HG02840 (cell line): ENCODE results near the gene ZNF335.

Experiments
- ATAC-seq: cut with Tn5 transposase; IDR thresholded peaks from one replicate; pipeline ENCODE4 v1.9.1; 2021; ENCODE audit warnings: mild to moderate bottlenecking, moderate library complexity, moderate number of reproducible peaks; ENCODE audit not compliant: unreplicated experiment, low FRiP score

The ZNF335 gene

GRCh38 chr20:45972500-45973183, 639 bp upstream of the ZNF335 start:
- no peak for ATAC-seq

DNA sequence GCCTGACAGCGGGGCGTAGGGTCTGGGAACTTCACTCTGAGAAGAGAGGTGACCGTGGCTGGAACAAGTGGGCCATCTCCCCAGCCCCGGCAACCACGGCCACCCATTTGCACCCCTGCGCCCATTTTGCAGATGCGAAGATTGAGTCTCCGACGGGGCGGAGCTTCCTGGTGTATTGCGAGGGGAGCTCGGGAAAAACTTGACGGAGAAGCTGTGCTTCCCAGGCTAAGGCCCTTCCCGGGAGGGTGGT, 653 bp downstream of the ZNF335 start:
- peak; percentile 11 for ATAC-seq

DNA sequence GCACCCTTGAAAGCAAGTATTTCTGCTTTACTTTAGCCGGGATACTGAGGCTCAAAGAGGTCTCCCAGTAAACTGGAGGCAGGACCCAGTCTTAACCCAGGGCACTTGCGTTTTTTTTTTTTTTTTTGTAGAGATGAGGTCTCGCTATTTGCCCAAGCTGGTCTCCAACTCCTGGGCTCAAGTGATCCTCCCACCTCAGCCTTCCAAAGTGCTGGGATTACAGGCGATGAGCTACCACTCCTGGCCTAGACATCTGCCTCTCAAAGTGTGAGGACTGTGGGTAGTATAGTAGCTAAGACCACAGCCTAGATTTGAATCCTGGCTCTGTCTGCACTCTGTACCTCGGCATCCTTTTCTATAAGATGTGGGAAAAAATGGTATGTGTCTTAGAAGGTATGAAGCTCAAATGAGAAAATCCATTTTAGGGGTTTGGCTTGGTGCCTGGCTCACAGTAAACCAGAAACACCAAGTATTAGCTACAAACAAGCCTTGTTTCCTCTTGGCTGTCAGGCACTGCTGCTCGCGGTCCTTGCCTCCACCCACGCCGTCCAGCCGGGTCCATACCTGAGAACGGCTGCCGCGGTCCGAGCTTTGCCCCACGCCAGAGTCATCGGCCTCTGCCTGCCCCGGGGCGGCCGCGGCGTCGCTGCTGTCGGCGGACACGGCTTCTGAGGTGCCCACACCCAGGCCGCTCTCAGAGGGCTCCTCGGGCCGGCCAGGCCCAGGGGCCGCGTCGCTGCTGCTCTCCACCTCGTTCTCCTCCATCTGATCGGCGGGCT, 1.2 kb downstream of the ZNF335 start:
- ATAC-seq, result peak; percentile 8

GRCh38 chr20:45969712-45970634, 2.0 kb downstream of the ZNF335 start:
- no peak for ATAC-seq

- no peak for ATAC-seq
These were observed 2.9 kb downstream of the ZNF335 start for GRCh38 chr20:45968801-45969711.

GRCh38 chr20:45968081-45968671, 3.8 kb downstream of the ZNF335 start:
- ATAC-seq, result no peak

DNA sequence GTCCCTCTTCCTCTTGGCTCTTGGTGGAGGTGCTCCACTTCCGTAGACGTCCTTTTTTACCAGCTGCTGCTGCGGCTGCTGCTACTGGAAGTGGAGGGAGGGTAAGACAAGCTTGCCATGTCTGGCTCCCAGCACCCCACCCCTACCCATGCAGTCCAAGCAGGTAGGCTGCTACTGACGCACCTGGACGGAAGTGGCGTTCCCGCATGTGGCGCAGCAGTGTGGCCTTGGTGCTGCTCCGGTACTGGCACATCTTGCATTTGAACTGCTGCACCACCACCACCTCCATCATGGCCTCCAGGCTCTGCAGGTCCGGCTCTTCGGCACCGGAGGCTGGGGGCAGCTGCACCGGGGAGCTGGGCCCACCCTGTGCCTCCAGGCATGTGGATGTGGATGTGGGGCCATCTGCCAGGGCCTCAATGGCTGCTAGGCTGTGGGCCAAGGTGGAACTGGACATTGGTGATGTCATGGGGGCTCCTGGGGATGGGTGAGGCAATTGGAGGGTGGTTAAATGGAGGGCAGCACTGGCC, 4.4 kb downstream of the ZNF335 start:
- ATAC-seq, result no peak

GRCh38 chr20:45965169-45966002, 6.6 kb downstream of the ZNF335 start:
- ATAC-seq, result no peak

GRCh38 chr20:45964006-45964400, 8.0 kb downstream of the ZNF335 start:
- no peak for ATAC-seq

DNA sequence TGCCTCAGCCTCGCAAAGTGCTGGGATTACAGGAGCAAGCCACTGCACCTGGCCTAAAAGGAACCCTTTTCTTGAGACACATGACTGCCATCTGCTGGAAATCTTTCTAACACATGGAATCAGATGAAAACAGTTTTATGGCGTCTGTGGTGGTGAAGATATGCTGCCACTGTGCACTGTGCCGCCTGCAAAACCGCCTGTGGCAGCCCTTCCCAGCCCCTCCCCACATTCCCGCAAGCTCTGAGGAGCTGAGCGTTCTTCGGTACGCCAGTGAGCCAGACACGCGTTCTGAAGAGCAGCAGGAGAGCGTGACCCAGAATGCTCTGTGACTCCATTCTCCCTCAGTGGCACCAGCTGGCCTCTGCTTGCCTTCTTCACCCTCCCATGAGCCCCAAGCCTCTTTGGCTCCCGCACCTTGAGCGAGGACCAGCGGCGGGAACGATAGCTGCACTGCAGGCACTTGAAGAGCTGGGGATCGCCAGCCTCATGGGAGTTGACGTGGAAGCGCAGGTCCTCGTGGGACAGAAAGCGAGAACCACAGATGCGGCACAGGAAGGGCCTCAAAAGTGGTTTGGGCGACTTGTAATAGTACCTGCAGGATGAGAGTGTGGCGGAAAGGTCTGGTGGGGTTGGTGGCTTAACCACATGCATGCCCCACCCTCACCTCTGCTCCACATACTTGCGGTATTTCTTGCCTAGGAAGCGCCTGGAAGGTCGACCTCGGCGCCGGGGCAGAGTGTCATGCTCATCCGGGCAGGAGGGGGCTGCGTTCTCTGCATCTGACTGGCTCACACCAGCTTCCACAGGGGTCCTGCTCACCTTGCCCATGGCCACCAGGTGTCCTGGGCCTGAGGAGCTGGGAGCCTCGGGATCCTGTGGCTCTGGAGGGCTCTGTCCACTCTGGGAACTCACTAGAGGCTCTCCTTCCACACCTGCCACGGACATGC, 8.7 kb downstream of the ZNF335 start:
- no peak for ATAC-seq

- ATAC-seq, result no peak
These were observed 9.8 kb downstream of the ZNF335 start for GRCh38 chr20:45962031-45962755.

GRCh38 chr20:45959956-45960630, 11.9 kb downstream of the ZNF335 start:
- ATAC-seq, result no peak

DNA sequence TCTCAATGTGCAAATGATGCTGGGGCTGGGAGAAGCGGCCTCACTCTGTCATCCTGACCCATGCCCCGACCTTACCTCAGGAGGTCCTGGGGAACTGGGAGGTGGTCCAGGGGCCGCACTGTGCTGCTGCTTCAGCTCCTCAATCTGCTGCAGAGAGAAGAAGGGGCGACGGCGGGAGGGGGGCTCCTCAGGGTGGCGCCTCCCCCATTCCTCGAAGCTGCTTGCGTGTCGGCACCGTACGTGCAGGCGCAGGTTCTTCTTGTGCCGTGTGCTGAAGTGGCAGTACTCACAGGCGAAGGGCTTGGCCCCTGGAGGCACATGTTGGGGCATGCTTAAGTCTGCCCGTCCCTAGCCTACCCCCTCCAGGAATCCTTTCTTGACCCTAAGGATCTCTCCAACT, 12.9 kb downstream of the ZNF335 start:
- no peak for ATAC-seq

GRCh38 chr20:45958593-45958992, 13.4 kb downstream of the ZNF335 start:
- no peak for ATAC-seq

GRCh38 chr20:45957021-45957941, 14.7 kb downstream of the ZNF335 start:
- no peak for ATAC-seq
